Dermis blood vessel endothelial cell (primary cell): Measurements from ENCODE around the gene AGFG1. TPM values are rescaled to one million over a fixed set of nuclear protein-coding genes. Genes with fewer than 3 reads are reported as not detected.

Experiments
- DNase-seq: peaks from one replicate; pipeline ENCODE4 v3.0.0; 2010
- total RNA-seq: library from RNA; depleted of rRNA; stranded (reverse); fragments of >200 nt; gene quantifications from 2 replicates; pipeline ENCODE4 v1.2.3, GENCODE V29; 2014

Gene AGFG1
- 45.9 and 74.0 TPM in 2 replicates for total RNA-seq

GRCh38 chr2:227471924-227472264, at the start of gene AGFG1:
Gene AGFG1, plus strand, starts transcription at chr2:227472156. Its CDS starts 266 bp downstream, at chr2:227472422.
- peak; percentile 90 for DNase-seq

- DNase-seq = no peak
Measured at GRCh38 chr2:227423656-227424499, 48.1 kb upstream of the AGFG1 start.

GRCh38 chr2:227428731-227429285, 43.1 kb upstream of the AGFG1 start:
- no peak for DNase-seq

- no peak for DNase-seq
Measured at GRCh38 chr2:227430639-227431038, 41.3 kb upstream of the AGFG1 start.

GRCh38 chr2:227433171-227433570, 38.8 kb upstream of the AGFG1 start:
- no peak for DNase-seq

- no peak for DNase-seq
Measured at GRCh38 chr2:227436436-227437174, 35.4 kb upstream of the AGFG1 start.

- no peak for DNase-seq
Measured at GRCh38 chr2:227439214-227439613, 32.7 kb upstream of the AGFG1 start.

- DNase-seq = no peak
Measured at GRCh38 chr2:227442639-227443038, 29.3 kb upstream of the AGFG1 start.

GRCh38 chr2:227443889-227444568, 27.9 kb upstream of the AGFG1 start:
- no peak for DNase-seq

GRCh38 chr2:227447606-227448005, 24.4 kb upstream of the AGFG1 start:
- DNase-seq = no peak

GRCh38 chr2:227450311-227450841, 21.6 kb upstream of the AGFG1 start:
- DNase-seq = peak; percentile 21

GRCh38 chr2:227450926-227451654, 20.9 kb upstream of the AGFG1 start:
- DNase-seq = no peak

- no peak for DNase-seq
Measured at GRCh38 chr2:227451655-227451992, 20.3 kb upstream of the AGFG1 start.

- DNase-seq = no peak
Measured at GRCh38 chr2:227453810-227454209, 18.1 kb upstream of the AGFG1 start.

- DNase-seq = no peak
Measured at GRCh38 chr2:227454323-227454860, 17.6 kb upstream of the AGFG1 start.

GRCh38 chr2:227455200-227455599, 16.8 kb upstream of the AGFG1 start:
- DNase-seq = no peak

GRCh38 chr2:227456102-227456501, 15.9 kb upstream of the AGFG1 start:
- no peak for DNase-seq

- no peak for DNase-seq
Measured at GRCh38 chr2:227456772-227457171, 15.2 kb upstream of the AGFG1 start.

- no peak for DNase-seq
Measured at GRCh38 chr2:227460070-227460485, 11.9 kb upstream of the AGFG1 start.

- no peak for DNase-seq
Measured at GRCh38 chr2:227460833-227461232, 11.1 kb upstream of the AGFG1 start.

- no peak for DNase-seq
Measured at GRCh38 chr2:227461811-227462461, 10.0 kb upstream of the AGFG1 start.
